Measurements from ENCODE around the gene CRACR2B.

Gene CRACR2B

DNA sequence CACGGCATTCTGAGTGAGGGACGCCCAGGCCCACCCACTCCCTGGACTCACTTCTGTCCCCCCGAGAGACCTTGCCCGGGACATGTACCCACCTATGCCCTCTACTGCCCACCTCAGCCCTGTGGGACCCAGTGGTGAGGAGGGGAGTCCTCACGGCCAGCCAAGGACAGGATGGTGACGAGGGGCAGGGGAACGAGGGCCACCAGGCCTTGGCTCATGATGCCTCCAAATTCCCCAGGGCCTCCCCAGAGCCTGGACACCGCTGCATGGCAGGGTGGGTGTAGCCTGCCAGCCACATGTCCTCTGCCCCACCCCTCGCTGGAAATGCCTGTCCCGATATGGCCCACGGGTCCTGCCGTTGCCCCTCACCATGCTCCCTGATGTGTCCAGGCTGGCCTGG lies 41.1 kb downstream of the CRACR2B start:
- DNase-seq (ENCODE audit: low spot score), result no peak

GRCh38 chr11:869399-870126 lies 41.8 kb downstream of the CRACR2B start:
- no peak for DNase-seq (ENCODE audit: low spot score)

GRCh38 chr11:870127-870413 lies 42.4 kb downstream of the CRACR2B start:
- no peak for DNase-seq (ENCODE audit: low spot score)

DNA sequence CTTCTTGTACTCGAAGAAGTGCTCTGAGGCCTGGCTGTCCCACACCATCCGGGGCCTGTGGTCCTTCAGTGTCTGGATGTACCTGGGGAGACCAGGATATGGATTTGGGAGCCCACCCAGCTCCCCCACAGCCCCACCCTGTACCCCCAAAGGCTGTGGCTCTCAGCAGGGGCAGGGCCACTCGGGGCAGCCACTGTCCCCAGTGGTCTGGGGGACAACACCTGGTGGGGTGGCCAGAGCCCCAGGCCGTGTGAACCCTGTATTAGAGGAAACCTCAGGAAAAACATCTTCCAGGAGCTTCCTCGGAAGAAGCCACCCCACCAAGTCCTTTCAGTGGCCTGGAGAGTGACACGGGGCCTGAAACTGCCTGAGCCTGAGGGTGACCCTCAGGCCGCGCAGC lies 42.7 kb downstream of the CRACR2B start:
- DNase-seq (ENCODE audit: low spot score), result no peak

GRCh38 chr11:871472-871871 lies 43.8 kb downstream of the CRACR2B start:
- no peak for DNase-seq (ENCODE audit: low spot score)

DNA sequence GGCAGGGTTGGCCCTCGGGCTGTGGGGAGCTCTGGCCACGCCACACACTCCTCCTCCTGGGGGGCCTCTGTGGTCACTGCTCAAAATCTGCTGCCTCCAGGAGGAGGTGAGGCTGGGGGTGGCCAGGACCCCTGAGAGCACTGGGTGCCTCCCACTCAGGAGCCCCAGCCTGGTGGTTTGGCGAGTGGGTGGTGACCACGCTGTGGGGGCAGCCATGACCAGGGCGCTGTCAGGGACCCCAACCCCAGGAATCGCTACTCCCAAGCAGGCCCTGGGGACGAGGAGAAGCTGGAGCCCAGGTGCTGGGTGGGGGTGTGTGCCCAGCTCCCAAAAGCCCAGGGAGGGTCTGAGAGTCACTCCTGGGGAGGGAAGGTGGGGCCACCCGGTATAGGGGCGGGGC lies 45.1 kb downstream of the CRACR2B start:
- DNase-seq (ENCODE audit: low spot score), result no peak

DNA sequence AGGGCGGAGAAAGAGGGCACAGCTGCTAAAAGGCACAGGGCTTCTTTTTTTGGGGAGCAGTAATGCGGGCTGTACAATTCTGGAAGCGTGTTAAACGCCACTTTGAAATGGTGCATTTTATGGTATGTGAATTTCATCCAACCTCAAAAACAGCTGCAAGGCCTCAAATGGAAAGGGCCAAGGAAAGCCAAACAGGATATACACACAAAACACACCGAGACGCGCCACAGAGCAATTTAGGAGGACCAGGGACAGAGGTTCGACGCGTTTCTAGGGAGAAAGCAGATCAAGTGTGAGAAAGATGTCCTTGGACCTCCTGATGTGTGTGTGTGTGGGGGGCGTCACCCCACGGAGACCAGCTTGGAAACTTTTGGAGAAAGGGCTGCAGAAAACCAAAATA lies 46.0 kb downstream of the CRACR2B start:
- DNase-seq (ENCODE audit: low spot score), result no peak

DNA sequence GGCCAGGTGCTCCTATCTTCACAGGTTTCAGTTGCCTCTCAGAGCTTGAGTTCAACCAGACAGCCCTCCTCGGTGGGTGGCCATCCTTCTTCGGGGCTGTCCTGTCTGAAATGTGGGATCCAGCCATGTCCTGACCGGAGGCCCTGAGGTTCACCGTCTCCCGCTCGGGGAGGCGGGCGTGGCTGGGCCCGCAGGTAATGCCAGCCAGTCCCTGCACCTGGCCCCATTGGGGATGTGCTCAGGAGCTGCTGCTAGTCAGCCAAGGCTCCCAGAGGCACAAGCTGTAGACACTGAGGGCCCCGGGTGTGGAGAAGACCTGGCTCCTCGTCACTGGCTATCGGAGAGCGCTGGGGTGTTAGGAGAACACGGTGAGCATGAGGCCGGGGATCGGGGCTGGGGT lies 47.5 kb downstream of the CRACR2B start:
- DNase-seq (ENCODE audit: low spot score), result no peak

GRCh38 chr11:875769-876301 lies 48.1 kb downstream of the CRACR2B start:
- no peak for DNase-seq (ENCODE audit: low spot score)

DNA sequence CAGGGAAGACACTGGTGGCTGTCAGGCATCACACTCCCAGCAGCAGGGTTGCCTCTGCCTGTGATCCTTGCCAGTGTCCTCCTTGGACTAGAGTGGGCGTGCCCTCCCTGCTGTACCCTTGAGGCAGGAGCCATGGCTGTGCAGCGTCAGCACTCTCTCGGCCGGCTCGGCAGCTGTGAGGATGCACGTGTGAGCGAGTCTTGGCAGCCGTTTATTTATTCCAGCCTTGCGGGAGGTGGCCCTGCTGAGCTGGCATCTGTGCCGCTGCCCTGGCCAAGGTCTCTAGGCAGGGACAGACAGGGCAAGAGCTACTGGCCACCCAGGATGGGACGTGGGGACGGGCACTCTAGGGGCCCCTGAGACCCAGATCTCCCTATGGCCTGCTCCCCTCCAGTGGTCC lies 48.8 kb downstream of the CRACR2B start:
- DNase-seq (ENCODE audit: low spot score), result no peak

DNA sequence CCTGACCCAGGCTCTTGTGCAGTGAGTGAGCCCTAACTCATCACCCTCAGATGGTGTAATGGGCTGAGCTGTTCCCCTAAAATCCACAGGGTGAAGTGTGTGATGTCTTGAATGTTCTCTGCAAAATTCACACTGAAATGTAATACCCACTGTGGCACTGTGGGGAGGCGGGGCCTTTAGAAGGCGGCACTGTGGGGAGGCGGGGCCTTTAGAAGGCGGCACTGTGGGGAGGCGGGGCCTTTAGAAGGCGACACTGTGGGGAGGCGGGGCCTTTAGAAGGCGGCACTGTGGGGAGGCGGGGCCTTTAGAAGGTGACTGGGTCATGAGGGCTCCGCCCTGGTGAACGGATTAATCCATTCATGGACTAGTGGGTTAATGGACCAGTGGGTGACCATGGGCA lies 49.8 kb downstream of the CRACR2B start:
- no peak for DNase-seq (ENCODE audit: low spot score)

- no peak for DNase-seq (ENCODE audit: low spot score)
These were observed 52.7 kb downstream of the CRACR2B start for GRCh38 chr11:880447-880846.
